IMR-90 (cell line): ENCODE measurements around the gene OR2T11.

Experiments
- BHLHE40 ChIP-seq: fragments of 150-350 bp; IDR thresholded peaks from 2 replicates; pipeline ENCODE4 v1.6.1; 2016; ENCODE audit warnings: mild to moderate bottlenecking, low read depth, low read length
- CTCF ChIP-seq: conservative IDR thresholded peaks from 2 replicates; pipeline ENCODE4 v1.5.1; 2012; ENCODE audit warnings: mild to moderate bottlenecking, low read depth, low read length, improper control_type of control experiment
- ELK1 ChIP-seq: fragments of 150-350 bp; IDR thresholded peaks from 2 replicates; pipeline ENCODE4 v1.6.1; 2016; ENCODE audit warnings: low read depth, mild to moderate bottlenecking, low read length, moderate library complexity, borderline replicate concordance
- MAFK ChIP-seq: IDR thresholded peaks from 2 replicates; pipeline ENCODE4 v1.6.1; 2012; ENCODE audit warnings: low read depth, low read length, improper control_type of control experiment
- POLR2A ChIP-seq: IDR thresholded peaks from 2 replicates; pipeline ENCODE4 v1.6.1; 2012; ENCODE audit warnings: mild to moderate bottlenecking, low read depth, low read length
- RCOR1 ChIP-seq: IDR thresholded peaks from 2 replicates; pipeline ENCODE4 v1.6.1; 2012; ENCODE audit warnings: mild to moderate bottlenecking, low read length, improper control_type of control experiment; ENCODE audit not compliant: insufficient replicate concordance
- SMC3 ChIP-seq: fragments of 150-350 bp; IDR thresholded peaks from 2 replicates; pipeline ENCODE4 v1.6.1; 2016; ENCODE audit warnings: low read depth, mild to moderate bottlenecking, antibody characterized with exemption, low read length, moderate library complexity
- USF2 ChIP-seq: fragments of 150-350 bp; IDR thresholded peaks from 2 replicates; pipeline ENCODE4 v1.6.1; 2017; ENCODE audit warnings: mild to moderate bottlenecking, antibody characterized with exemption, low read length, low read depth

GRCh38 chr1:248627971-248628844 lies 6.7 kb downstream of the OR2T11 start:
- TF ChIP-seq CTCF (no peak), RCOR1 (no peak), POLR2A (no peak), SMC3 (no peak), BHLHE40 (no peak), MAFK (no peak), USF2 (no peak), ELK1 (no peak)
